HG03558 (cell line): ENCODE results near the gene MDFI.

Experiments used
- ATAC-seq: cut with Tn5 transposase; IDR thresholded peaks from one replicate; pipeline ENCODE4 v1.9.1; 2021; ENCODE audit warnings: moderate number of reproducible peaks; ENCODE audit not compliant: unreplicated experiment; ENCODE audit errors: extremely low read depth

MDFI gene

GRCh38 chr6:41638002-41638934 is at the start of gene MDFI:
Gene MDFI, plus strand, starts transcription at chr6:41638468. Its CDS starts 282 bp downstream, at chr6:41638750.
- no peak for ATAC-seq

GRCh38 chr6:41589223-41589622 is 49.0 kb upstream of the MDFI start:
- no peak for ATAC-seq

GRCh38 chr6:41589636-41590622 is 48.3 kb upstream of the MDFI start:
- ATAC-seq, result no peak

- no peak for ATAC-seq
Observed at GRCh38 chr6:41591122-41591521, 47.1 kb upstream of the MDFI start.

- no peak for ATAC-seq
Observed at GRCh38 chr6:41591859-41592502, 46.3 kb upstream of the MDFI start.

GRCh38 chr6:41593406-41593805 is 44.9 kb upstream of the MDFI start:
- ATAC-seq, result no peak

- ATAC-seq, result no peak
Observed at GRCh38 chr6:41593839-41594238, 44.4 kb upstream of the MDFI start.

GRCh38 chr6:41594326-41594725 is 43.9 kb upstream of the MDFI start:
- ATAC-seq, result no peak

- ATAC-seq, result no peak
Observed at GRCh38 chr6:41594766-41595165, 43.5 kb upstream of the MDFI start.

- ATAC-seq, result no peak
Observed at GRCh38 chr6:41595166-41595565, 43.1 kb upstream of the MDFI start.

GRCh38 chr6:41596096-41596685 is 42.1 kb upstream of the MDFI start:
- ATAC-seq, result no peak

GRCh38 chr6:41596807-41597206 is 41.5 kb upstream of the MDFI start:
- ATAC-seq, result no peak

GRCh38 chr6:41597246-41598000 is 40.8 kb upstream of the MDFI start:
- no peak for ATAC-seq

- ATAC-seq, result no peak
Observed at GRCh38 chr6:41598670-41599014, 39.6 kb upstream of the MDFI start.

- no peak for ATAC-seq
Observed at GRCh38 chr6:41599015-41599851, 39.0 kb upstream of the MDFI start.

- no peak for ATAC-seq
Observed at GRCh38 chr6:41599852-41600445, 38.3 kb upstream of the MDFI start.

- ATAC-seq, result no peak
Observed at GRCh38 chr6:41600499-41601247, 37.6 kb upstream of the MDFI start.

GRCh38 chr6:41601248-41601549 is 37.1 kb upstream of the MDFI start:
- no peak for ATAC-seq
